Lung microvascular endothelial cell (primary cell): Measurements from ENCODE around the gene SEMA4D. TPM values are rescaled to one million over a fixed set of nuclear protein-coding genes. Genes with fewer than 3 reads are reported as not detected.

Experiments used
- DNase-seq, 2 donors: peaks; one replicate each; pipeline versions ENCODE4 v3.0.0 to v3.0.0-alpha.2; 2010; ENCODE audit warnings: low read depth in 2 of 2
- total RNA-seq: library from RNA; depleted of rRNA; stranded (reverse); fragments of >200 nt; gene quantifications from 2 replicates; pipeline ENCODE4 v1.2.1, GENCODE V29; 2014

Gene SEMA4D
- total RNA-seq, 1 donor from 2014 or later = 3.4 TPM

DNA sequence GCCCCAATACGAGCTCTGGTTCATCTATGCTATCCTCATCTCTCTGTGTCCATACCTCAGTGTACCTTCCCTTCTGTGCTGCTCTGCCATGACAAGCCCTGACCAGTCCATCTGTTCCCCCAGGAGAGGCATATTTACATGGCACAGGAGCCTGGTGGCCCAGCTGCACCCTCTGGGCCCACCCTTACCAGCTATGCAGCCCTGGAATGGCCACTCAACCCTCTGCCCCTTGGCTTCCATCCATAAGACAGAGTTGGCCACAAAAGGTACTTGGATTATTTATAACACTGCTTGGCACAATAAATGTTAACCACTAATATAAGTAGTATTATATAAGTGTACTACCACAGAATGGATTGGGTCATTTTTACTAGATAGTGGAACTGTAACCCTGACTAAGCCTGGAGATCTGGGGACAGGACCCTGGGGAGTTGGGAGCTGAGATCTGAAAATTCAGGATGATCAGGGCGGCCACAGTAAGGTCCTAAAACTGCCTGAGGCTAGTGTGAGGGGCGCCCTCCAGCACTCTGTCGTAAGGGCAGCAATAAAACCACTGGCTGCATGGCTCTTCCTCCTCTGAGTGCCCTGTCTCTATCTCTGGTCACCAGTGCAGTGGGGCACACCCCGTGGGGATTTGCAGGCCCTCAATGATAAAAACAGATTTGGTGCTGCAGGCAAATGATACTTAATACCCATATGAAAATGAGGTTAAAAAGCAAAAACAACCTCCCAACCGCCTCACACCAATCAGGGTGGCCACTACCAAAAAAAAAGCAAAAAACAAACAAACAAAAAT is 65.8 kb downstream of the SEMA4D start:
- no peak for DNase-seq

DNA sequence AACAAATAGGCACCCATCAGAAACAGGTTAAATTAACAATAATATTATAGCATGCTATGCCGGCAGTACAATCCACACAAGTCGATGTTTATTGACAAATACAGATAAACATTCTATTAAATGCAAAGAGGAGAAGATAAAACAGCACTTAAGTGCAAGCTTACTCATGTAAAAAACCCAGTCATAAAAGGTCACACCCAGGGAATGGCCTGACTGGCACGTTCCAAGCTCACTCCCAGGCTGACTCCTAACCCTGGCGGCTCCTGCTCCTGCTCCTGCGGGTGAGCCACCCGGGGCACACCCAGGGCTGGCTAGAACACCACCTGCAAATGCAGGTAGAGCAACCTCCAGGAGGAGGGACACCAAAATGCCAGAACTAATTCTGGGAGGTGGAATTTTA is 66.9 kb downstream of the SEMA4D start:
- no peak for DNase-seq

DNA sequence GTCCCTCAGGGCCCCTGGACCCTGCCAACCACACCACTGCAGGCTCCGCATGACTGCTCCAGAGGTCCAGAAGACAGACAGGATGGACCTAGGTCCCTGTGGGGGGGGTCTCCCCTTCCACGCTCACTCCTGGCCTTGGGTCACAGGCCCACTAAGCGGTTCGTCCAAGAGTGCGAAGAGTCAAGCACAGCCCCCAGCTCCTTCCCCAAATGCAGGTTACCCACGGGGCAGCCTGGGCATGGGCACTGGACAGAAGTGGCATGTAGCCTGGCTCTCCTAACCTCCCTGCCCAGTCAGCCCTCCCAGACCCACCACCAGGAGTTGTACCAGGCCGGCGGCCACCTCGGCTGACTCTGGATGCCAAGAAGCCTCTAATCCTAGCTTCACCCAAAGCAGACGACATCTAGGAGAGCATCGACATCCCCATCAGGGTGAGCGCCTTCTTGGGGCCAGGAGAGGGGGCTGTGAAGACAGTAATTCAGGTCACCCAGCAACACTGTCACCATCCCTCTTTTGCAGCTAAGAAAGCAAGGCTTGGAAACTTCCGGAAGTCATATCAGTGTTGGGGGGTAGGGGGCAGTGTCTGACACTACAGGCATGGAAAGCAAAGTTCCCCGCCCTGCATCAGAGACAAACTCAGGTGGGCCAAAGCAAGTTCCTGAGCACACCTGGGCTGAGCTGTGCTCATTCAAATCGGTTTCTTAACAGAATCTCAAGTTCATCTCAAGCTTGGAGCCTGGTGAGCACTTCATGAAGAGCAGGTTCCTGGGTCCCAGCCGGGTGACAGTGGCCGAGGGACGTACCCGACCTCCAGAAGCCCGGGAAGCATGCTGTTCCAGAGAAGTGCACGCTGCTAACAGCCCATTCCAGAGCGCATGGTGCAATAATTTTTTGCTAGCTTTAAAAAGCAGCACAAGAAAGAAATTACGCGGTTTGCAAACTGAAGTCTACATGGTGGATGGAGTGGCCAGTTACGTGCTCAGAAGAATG is 68.7 kb downstream of the SEMA4D start:
- peak in 1 of 2 donors; percentile 47 for DNase-seq

DNA sequence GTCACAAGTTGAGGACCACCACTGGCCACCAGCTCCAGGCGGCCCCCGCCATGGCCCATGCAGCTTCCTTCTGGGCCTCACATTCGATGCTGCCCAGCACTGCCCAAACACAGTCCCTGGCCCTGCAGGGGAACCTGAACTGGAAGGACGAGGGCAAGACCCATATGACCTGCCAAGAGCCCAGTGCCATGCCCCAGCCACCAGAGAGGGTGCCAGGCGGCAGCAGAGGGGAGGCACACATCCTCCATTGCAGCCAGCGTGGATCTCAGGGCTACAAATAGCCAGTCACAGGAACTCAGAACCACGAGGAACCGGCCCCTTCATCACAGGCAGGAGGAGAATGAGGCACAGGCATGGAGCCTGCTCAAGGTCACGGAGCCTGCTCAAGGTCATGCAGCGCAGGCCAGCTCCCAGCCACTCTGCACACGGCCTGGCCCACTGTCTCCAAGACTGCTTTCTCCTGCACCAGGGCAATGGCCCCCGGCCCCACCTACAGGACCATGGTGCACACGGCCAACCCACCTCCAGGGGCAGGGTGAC is 69.6 kb downstream of the SEMA4D start:
- no peak for DNase-seq

DNA sequence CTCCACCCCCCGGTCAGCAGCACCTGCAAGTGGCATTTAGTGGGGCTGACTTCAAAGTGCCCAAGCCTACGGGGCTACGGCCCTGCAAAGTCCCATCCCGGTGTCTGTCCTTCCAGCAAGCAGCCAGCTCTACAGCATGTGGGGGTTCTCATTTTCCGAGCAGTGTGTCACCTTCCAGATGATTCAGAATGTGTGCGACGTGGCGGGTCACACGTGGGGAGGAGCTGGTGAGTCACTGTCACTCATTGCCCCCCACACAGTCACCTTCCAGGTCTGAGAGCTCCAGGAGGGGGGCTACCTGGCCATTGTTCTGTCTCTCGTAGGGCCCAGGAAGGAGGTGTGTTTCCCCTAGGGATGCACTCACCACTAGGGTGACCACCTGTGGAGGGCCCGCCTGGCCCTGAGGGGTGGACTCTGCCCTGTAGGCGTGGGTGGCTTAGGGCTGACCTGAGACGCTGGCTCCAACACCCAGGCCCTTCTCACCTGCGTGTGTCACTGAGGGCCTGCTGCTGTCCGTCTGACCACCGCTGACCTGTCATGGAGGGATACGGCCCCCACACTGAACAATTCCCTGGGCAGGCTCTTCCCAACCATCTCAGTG is 70.2 kb downstream of the SEMA4D start:
- no peak for DNase-seq

DNA sequence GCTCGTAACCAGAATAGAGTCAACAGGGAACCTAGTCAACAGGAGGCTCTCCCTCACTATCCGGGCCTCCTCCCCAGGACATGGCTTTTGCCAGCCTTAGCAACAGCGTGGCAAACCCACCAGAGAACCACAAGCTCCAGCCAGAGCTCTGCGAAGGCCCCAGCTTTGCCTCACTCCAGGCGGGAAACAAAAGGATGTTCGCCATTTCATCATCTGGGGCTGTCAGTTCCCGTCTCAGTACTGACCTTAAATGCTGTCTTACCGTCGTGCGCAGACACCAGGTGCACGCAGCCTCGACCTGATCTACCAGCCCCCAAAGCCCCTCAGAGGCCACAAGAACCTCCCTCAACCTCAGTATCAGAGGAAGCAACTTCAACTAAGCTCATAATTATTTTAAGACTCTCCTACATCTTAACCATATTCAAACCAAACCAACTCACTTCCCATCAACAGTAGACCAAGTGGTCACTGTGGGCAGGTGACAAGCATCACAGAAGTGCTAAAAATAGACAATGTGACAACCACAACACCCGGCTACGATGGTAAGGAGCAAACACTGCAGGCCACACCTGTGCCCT is 71.4 kb downstream of the SEMA4D start:
- DNase-seq = no peak

DNA sequence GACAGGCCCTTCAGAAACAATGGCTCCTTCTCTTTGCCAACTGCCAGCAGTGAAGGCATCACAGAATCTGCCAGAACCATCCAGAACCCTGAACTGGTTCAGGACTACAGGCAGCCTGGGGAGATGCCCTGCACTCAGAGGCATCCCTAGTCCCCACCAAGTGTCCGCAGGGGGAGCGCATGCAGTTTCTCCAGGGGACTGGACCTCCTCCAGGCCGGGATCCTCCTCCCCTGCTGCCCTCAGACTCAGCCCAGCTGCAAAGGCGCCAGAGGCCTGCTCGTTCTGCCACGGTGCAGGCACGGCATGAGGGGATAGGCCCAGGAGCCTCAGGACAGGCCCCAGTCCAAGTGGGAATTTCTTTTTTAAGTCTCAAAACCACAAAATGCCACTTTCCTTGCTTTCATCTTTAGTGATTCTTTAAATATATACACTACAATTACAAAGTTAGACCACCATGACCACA is 72.0 kb downstream of the SEMA4D start:
- no peak for DNase-seq

DNA sequence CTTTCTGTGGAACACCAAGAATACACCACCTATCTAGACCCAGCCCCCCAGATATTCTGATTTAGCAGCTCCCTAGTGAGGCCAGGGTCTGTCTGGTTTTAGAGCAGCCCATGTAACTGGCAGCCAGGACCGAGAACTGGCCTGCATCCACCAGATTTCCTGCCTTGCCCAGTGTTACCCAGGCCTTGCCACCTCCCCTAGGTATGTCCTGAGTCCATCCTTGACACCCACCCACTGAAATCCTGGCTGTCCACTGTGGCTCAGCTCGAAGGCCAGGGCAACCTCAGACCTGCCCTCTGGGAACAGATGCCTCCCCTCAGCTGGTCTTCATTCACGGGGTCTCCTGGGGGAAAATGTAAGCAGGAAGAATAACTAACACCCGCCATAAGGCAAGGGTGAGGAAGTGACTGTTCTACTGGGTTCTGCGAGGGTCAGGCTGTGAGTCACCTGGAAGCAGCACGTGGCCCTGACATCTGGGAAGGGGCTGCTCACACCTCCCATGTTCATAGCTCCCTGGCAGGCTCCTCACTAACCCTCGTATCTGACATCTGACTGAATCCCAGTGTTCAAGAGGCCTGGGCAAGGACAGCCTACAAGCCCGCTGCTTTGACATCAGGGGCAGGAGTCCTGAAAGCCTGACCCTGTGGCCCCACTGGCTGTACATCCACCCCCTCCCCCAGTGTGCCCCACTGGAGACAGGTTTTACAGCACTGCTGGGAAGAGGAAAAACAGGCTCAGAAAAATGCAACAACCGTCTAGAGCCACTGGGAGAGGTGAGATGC is 72.7 kb downstream of the SEMA4D start:
- peak in 1 of 2 donors; percentile 68 for DNase-seq

DNA sequence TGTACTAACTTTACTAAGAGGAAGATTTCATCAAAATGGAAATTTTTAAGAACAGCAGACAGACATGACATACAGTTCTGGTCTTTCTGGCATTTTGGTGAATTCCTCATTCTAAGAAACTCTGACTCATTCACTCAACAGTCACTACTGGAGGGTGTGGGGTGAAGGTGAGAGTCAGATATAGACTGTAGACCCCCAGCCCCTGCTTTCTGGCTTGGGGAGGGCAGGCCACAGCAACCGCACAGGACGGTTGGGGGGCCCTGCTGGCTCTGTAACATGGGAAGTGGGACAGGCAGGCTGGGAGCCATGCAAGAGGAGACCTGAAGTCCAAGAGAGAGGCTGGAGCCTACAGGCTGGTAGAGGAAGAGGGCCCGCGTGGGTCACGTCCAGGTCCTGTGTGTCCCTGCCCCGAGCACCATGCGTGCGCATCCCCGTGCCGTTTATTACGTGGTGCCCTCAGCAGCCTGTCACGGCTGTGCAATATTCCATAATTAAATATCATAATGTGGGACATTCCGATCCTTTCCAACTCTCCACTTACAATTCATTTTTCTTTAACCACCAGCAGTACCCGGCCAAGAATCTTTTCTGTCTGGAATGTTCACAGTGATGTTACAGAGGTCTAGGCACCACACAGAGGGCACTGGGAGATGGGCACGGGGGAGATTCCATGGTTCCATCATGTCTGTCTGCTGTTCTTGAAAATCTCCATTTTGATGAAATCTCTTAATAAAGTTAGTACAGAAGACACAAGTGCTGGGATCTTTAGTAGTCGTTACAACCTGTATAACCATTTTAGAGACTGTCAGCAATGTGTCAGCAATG is 75.5 kb downstream of the SEMA4D start:
- DNase-seq = no peak

DNA sequence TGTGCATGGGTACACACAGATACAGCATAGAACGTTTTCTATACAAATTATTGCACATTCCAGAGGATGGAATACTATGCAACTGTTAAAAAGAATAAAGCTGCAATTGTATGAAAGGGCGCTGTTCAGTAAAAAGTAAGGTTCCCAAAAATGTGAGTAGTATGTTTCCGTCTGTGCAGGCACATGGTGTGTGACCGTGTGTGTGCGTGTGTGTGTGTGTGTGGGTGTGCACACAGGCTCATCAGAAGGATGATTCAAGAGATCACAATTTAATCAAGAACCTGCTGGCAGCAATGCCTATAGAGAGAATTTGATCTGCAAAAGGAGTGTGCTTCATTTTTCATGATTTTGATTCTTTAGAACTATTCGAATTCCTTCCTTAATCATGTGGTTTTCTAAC is 76.3 kb downstream of the SEMA4D start:
- DNase-seq = no peak

DNA sequence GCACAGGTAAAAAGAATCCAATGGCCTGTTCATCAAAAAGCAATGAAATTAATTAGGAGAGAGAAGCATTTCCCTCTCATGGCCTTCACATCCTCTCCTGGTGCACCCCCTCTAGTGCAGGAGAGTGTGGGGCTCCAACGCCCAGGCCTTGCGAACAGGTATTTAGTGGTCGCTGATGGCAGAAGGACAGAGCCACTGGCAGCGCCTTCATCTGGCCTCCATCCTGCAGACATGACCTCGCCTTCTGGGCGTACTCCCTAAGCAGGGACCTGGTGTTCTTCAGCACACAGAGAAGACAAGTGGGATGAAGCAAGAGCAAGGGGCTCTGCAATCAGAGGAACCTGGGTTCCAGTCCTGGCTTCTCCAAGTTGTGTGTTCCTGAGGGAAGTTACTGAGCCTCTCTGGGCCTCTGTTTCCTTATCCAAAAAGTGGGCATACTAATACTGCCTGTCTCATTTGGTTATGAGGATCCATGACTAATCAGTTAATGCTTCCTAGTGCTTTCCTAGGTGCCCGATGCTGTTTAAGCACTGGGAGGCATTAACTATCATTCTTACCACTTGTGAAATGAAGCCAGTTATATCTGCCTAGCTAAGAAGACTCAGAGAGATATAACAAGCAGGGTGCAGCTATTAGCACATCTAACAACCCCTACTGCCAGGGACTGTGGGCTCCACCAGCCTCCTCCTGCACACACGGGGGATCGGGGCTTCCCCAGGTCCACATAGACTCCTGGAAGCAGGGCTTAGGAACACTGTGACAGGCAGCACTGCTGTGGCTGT is 77.3 kb downstream of the SEMA4D start:
- no peak for DNase-seq

DNA sequence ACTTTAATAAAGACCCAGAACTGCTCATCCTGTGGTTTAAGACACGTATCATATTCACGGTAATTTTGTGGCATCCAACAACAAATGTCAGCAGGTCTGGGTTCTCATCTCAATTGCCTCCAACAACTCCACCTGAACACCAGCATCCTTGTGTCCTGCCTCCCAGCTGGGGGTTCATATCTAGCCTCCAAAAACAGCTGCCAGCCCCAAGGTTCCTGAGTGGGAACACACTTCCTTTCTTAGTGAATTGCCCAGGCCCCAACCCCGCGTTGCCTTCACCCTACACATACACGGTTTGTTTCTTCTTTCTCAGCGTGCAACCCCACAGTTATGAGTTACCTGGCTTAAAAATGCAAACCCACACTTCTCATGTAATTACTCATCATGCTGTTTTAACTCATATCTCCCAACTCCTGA is 77.9 kb downstream of the SEMA4D start:
- DNase-seq = no peak

DNA sequence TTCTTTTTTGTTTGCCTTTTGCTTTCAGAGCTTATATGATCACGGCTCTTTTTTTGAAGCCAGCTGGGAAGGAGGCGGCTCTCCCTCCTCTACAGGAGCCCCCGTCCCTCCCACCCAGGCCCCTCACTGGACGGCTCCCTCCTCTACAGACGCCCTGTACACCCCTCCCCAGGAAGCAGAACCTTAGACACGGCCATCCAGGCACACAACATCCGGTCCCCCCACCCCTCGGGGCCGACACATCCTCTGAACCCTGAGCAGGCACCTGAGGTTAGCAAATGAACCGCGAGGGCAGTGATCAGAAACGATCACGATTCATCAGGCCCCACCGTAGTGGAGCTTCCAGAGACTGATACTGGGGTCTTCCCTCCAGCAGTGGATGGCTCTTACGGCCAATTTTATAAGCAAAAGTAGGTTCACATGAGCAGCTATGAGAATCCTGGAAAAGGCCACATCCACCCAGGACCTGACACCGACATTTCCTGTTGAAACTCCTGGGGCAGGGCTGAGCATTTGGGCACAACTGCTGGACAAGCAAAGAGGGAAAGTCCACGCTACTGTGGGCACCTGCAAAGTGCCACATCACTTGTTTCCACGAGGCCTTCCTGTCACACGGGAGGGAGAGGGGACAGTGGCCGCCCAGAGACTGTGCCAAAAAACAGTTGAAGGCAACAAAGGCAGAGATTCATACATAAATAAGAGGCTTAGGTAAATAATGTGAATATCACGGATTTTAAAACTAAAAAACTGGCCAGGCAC is 78.9 kb downstream of the SEMA4D start:
- no peak for DNase-seq

DNA sequence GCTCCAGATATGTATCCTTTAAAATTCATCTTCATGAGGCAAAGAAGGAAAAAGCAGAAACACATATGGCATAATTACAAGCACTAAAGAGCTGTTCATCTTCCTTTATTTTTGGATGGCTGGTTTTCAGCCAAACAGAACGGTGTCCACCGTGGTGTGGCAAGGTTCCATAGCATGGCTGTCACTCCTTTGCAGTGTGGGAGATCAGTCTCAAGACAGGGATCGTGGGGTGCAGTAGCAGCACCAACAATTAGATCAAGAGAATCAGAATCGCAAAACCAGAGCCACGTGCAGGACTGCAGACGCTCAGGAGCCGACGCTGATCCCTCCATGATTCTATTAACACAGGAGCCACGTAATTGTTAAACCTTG is 79.5 kb downstream of the SEMA4D start:
- DNase-seq = no peak

DNA sequence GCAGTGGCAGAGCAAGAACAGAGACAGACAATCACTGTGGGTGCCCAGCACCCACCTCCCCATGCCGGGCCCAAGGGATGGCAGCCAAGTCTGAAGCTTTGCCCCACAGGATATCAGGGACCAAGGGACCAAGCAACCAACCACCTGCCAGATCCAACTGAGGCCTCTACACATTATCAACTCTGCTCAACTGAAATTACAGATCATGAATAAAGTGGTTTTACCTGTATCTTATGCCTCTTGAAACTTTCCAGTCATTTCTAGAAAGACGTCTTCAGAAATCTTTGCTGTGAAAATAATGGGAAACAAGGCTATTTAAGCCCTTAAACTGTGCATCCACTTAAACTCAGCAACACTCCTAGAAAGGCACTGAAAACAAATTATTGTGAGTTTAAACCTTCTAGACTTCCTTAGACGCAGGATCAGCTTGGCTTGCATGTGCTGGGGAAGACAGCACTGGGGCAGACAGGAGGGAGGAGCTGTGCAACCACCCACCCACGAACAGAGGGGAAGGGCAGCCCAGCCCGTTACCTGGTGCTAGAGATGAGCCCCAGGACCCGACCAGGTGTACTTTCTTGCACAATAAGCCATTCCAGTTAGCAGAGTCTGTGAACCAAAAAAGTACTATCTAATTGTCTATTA is 80.0 kb downstream of the SEMA4D start:
- DNase-seq = no peak

DNA sequence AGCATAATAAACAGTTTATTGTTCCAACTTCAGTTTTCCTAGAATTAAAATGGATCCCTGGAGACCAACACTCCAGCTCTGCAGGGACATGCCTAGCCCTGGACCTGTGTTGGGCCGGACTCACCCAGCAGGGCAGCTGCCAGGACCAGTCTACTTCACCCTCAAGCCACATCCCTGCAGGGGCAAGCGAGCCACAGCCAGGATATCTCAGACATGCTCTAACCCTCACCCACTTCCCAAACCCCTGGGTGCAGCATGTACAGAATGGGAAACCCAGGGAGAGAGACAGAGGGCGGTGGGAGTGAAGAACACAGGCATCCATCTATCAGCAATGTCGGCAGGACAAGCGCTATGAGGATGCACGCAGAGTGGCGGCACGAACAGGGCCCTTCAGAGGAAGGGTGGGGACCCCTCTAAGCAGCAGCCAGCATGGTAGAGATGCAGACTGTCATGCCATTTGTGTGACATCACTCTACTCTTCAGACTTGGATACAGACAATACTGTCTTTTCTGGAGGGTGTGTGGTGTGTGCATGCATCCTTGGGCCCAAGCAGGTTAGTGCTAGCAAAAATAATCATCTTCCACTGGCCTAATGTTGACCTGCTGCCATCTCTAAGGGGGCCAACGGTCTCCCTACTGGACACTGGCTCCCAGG is 83.1 kb downstream of the SEMA4D start:
- DNase-seq = no peak
